SH-SY5Y (cell line): ENCODE data around the gene SUPT20H.

ENCODE experiments used
- GATA2 ChIP-seq: IDR thresholded peaks from 2 replicates; pipeline ENCODE4 v1.6.1; 2011; ENCODE audit warnings: mild to moderate bottlenecking, low read depth, low read length
- GATA3 ChIP-seq: IDR thresholded peaks from 2 replicates; pipeline ENCODE4 v1.6.1; 2011; ENCODE audit warnings: low read depth, mild to moderate bottlenecking, low read length, moderate library complexity

GRCh38 chr13:37009692-37010091, 49.8 kb downstream of the SUPT20H start:
- no peak for TF ChIP-seq GATA3
- no peak for TF ChIP-seq GATA2
